ENCODE data around the gene MKRN1. TPM values are rescaled to one million over a fixed set of nuclear protein-coding genes. Genes with fewer than 3 reads are reported as not detected.
A peak's percentile ranks its signal among the peaks of the same experiment; 100 is the strongest.

MKRN1 gene
- total and polyA plus RNA-seq, 4 donors: 18.7 to 103 (median 29.2) TPM

GRCh38 chr7:140458201-140458600 lies 21.1 kb downstream of the MKRN1 start:
- no peaks in the 10 kb centered on the region for H3K9me3 ChIP-seq (ENCODE audit: control insufficient read depth in 4 of 4, low read length in 3 of 4)
- WGBS: 93% methylated on average over 3 of the region's 3 CpGs
- H3K36me3 ChIP-seq (ENCODE audit: control insufficient read depth in 4 of 4, insufficient read depth in 3 of 4, low read depth in 1 of 4, low read length in 3 of 4): peaks cover 9 to 55% (median 44%) of the 10 kb centered on the region in 4 donors
- H3K9ac ChIP-seq (ENCODE audit: low read depth in 1 of 2, low read length in 2 of 2): no peak overlapping the region
- H3K27me3 ChIP-seq (ENCODE audit: control insufficient read depth in 4 of 4, insufficient read depth in 4 of 4, low read length in 3 of 4): no peaks in the 10 kb centered on the region
- H3K4me1 ChIP-seq (ENCODE audit: control insufficient read depth in 4 of 4, insufficient read depth in 4 of 4, low read length in 3 of 4): peaks cover 0 to 4% (median 1%) of the 10 kb centered on the region in 4 donors
- no peak for TF ChIP-seq RXRA (IDR thresholded peaks at IDR 0.05)
- TF ChIP-seq HNF4G (IDR thresholded peaks at IDR 0.05): no peak
- H3K4me3 ChIP-seq (ENCODE audit: low read depth in 1 of 3, low read length in 3 of 3): no peak overlapping the region
- DNase-seq (ENCODE audit: low spot score): no peak
- H3K27ac ChIP-seq (ENCODE audit: low read depth in 1 of 2, low read length in 2 of 2): no peak overlapping the region

- peak; percentile 7 to 25 for TF ChIP-seq RXRA (IDR thresholded peaks at IDR 0.05)
- no peak for TF ChIP-seq MAX (IDR thresholded peaks at IDR 0.05)
- Histone ChIP-seq H3K27me3 (ENCODE audit: control insufficient read depth in 4 of 4, insufficient read depth in 4 of 4, low read length in 3 of 4) (no peaks in the 10 kb centered on the region), H3K9me3 (ENCODE audit: control insufficient read depth in 4 of 4, low read length in 3 of 4) (no peaks in the 10 kb centered on the region), H3K9ac (ENCODE audit: low read depth in 1 of 2, low read length in 2 of 2) (no peak overlapping the region), H3K36me3 (ENCODE audit: control insufficient read depth in 4 of 4, insufficient read depth in 3 of 4, low read depth in 1 of 4, low read length in 3 of 4) (peaks cover 9 to 56% (median 43%) of the 10 kb centered on the region in 4 donors), H3K27ac (ENCODE audit: low read depth in 1 of 2, low read length in 2 of 2) (no peak overlapping the region), H3K4me1 (ENCODE audit: control insufficient read depth in 4 of 4, insufficient read depth in 4 of 4, low read length in 3 of 4) (peaks cover 0 to 4% (median 1%) of the 10 kb centered on the region in 4 donors), H3K4me3 (ENCODE audit: low read depth in 1 of 3, low read length in 3 of 3) (no peak overlapping the region)
- 80% methylated on average over 9 of the region's 9 CpGs for WGBS
- DNase-seq (ENCODE audit: low spot score): no peak
These were observed 22.7 kb downstream of the MKRN1 start for GRCh38 chr7:140456551-140457051.

- no peak overlapping the region for H3K9ac ChIP-seq (ENCODE audit: low read depth in 1 of 2, low read length in 2 of 2)
- no peaks in the 10 kb centered on the region for H3K9me3 ChIP-seq (ENCODE audit: control insufficient read depth in 4 of 4, low read length in 3 of 4)
- DNase-seq (ENCODE audit: low spot score): no peak
- H3K4me3 ChIP-seq (ENCODE audit: low read depth in 1 of 3, low read length in 3 of 3): no peak overlapping the region
- peaks cover 8 to 49% (median 39%) of the 10 kb centered on the region in 4 donors for H3K36me3 ChIP-seq (ENCODE audit: control insufficient read depth in 4 of 4, insufficient read depth in 3 of 4, low read depth in 1 of 4, low read length in 3 of 4)
- peaks cover 0 to 4% (median 1%) of the 10 kb centered on the region in 4 donors for H3K4me1 ChIP-seq (ENCODE audit: control insufficient read depth in 4 of 4, insufficient read depth in 4 of 4, low read length in 3 of 4)
- no peak for TF ChIP-seq FOXA1 (IDR thresholded peaks at IDR 0.05)
- TF ChIP-seq YY1 (IDR thresholded peaks at IDR 0.05): no peak
- TF ChIP-seq NR2F2 (IDR thresholded peaks at IDR 0.05): no peak
- TF ChIP-seq MAX (IDR thresholded peaks at IDR 0.05): no peak
- no peak for TF ChIP-seq HNF4G (IDR thresholded peaks at IDR 0.05)
- TF ChIP-seq ATF3 (IDR thresholded peaks at IDR 0.05): no peak
- no peak for TF ChIP-seq GABPA (IDR thresholded peaks at IDR 0.05 in 1 of 2, conservative IDR thresholded peaks at IDR 0.05 in 1 of 2)
- TF ChIP-seq JUND (IDR thresholded peaks at IDR 0.05): no peak
- TF ChIP-seq SP1 (IDR thresholded peaks at IDR 0.05): no peak
- TF ChIP-seq FOXA2 (IDR thresholded peaks at IDR 0.05): no peak
- TF ChIP-seq RAD21 (IDR thresholded peaks at IDR 0.05): no peak
- no peak for TF ChIP-seq EGR1 (IDR thresholded peaks at IDR 0.05; ENCODE audit: low read depth in 2 of 2)
- no peak for TF ChIP-seq TAF1 (conservative IDR thresholded peaks at IDR 0.05)
- H3K27me3 ChIP-seq (ENCODE audit: control insufficient read depth in 4 of 4, insufficient read depth in 4 of 4, low read length in 3 of 4): no peaks in the 10 kb centered on the region
- 78% methylated on average over 4 of the region's 4 CpGs for WGBS
- H3K27ac ChIP-seq (ENCODE audit: low read depth in 1 of 2, low read length in 2 of 2): no peak overlapping the region
These were observed 23.6 kb downstream of the MKRN1 start for GRCh38 chr7:140455743-140456142.

GRCh38 chr7:140454657-140455015 lies 24.7 kb downstream of the MKRN1 start:
- peaks cover 5 to 46% (median 38%) of the 10 kb centered on the region in 4 donors for H3K36me3 ChIP-seq (ENCODE audit: control insufficient read depth in 4 of 4, insufficient read depth in 3 of 4, low read depth in 1 of 4, low read length in 3 of 4)
- WGBS: 79% methylated on average over 8 of the region's 8 CpGs

More at GRCh38 chr7:140454657-140455015, 24.7 kb downstream of the MKRN1 start:
- H3K4me3 ChIP-seq (ENCODE audit: low read depth in 1 of 3, low read length in 3 of 3): no peak overlapping the region
- H3K9ac ChIP-seq (ENCODE audit: low read depth in 1 of 2, low read length in 2 of 2): no peak overlapping the region
- H3K4me1 ChIP-seq (ENCODE audit: control insufficient read depth in 4 of 4, insufficient read depth in 4 of 4, low read length in 3 of 4): peaks cover 0 to 4% (median 1%) of the 10 kb centered on the region in 4 donors
- no peaks in the 10 kb centered on the region for H3K27me3 ChIP-seq (ENCODE audit: control insufficient read depth in 4 of 4, insufficient read depth in 4 of 4, low read length in 3 of 4)
- H3K9me3 ChIP-seq (ENCODE audit: control insufficient read depth in 4 of 4, low read length in 3 of 4): no peaks in the 10 kb centered on the region
- no peak for DNase-seq (ENCODE audit: low spot score)
- H3K27ac ChIP-seq (ENCODE audit: low read depth in 1 of 2, low read length in 2 of 2): no peak overlapping the region
- TF ChIP-seq HNF4G (IDR thresholded peaks at IDR 0.05) (no peak), JUND (IDR thresholded peaks at IDR 0.05) (no peak), MAX (IDR thresholded peaks at IDR 0.05) (no peak), REST (IDR thresholded peaks at IDR 0.05) (no peak), HNF4A (conservative IDR thresholded peaks at IDR 0.05) (no peak)

All from liver (tissue), 9 donors.